SH-SY5Y (cell line): ENCODE data around the gene UNC45A.

ENCODE experiments used
- GATA2 ChIP-seq: IDR thresholded peaks from 2 replicates; pipeline ENCODE4 v1.6.1; 2011; ENCODE audit warnings: mild to moderate bottlenecking, low read depth, low read length
- GATA3 ChIP-seq: IDR thresholded peaks from 2 replicates; pipeline ENCODE4 v1.6.1; 2011; ENCODE audit warnings: low read depth, mild to moderate bottlenecking, low read length, moderate library complexity

UNC45A gene

GRCh38 chr15:90948506-90948905, 13.4 kb downstream of the UNC45A start:
- no peak for TF ChIP-seq GATA2
- no peak for TF ChIP-seq GATA3

- no peak for TF ChIP-seq GATA3
- TF ChIP-seq GATA2 = no peak
These were observed 15.0 kb downstream of the UNC45A start for GRCh38 chr15:90949979-90950675.

GRCh38 chr15:90950676-90951075, 15.6 kb downstream of the UNC45A start:
- no peak for TF ChIP-seq GATA2
- TF ChIP-seq GATA3 = no peak

GRCh38 chr15:90952901-90953677, 18.0 kb downstream of the UNC45A start:
- TF ChIP-seq GATA3 = no peak
- TF ChIP-seq GATA2 = no peak

GRCh38 chr15:90953947-90954711, 19.0 kb downstream of the UNC45A start:
- no peak for TF ChIP-seq GATA2
- no peak for TF ChIP-seq GATA3

- TF ChIP-seq GATA2 (no peak), GATA3 (no peak)
These were observed 19.9 kb downstream of the UNC45A start, which contains the start of gene RCCD1 for GRCh38 chr15:90954712-90955623. Gene RCCD1 (plus strand): TSS chr15:90954884. CDS start chr15:90956735, 1,851 bp downstream.

- TF ChIP-seq GATA3 = no peak
- no peak for TF ChIP-seq GATA2
These were observed 20.7 kb downstream of the UNC45A start for GRCh38 chr15:90955624-90956273.

GRCh38 chr15:90956274-90957030, 21.4 kb downstream of the UNC45A start:
- no peak; the same call in 1 of the 2 replicates for TF ChIP-seq GATA2

GRCh38 chr15:90957031-90957790, 22.1 kb downstream of the UNC45A start:
- TF ChIP-seq GATA2 (no peak), GATA3 (no peak)

GRCh38 chr15:90957791-90958190, 22.7 kb downstream of the UNC45A start:
- TF ChIP-seq GATA3 (no peak), GATA2 (no peak)

GRCh38 chr15:90959028-90959595, 24.0 kb downstream of the UNC45A start:
- TF ChIP-seq GATA3 (no peak), GATA2 (no peak)
